H1 (cell line): ENCODE data around the gene HLF.

Experiments
- E2F6 ChIP-seq: IDR thresholded peaks from 2 replicates; pipeline ENCODE4 v1.6.1; 2012; ENCODE audit warnings: inconsistent platforms
- JUN ChIP-seq: IDR thresholded peaks from 2 replicates; pipeline ENCODE4 v1.6.1; 2011; ENCODE audit warnings: low read depth, mild to moderate bottlenecking, improper control_type of control experiment, low read length
- NANOG ChIP-seq: IDR thresholded peaks from 2 replicates; pipeline ENCODE4 v1.6.1; 2011; ENCODE audit warnings: low read length, low read depth, mild to moderate bottlenecking, inconsistent platforms; ENCODE audit not compliant: insufficient read depth, poor library complexity, severe bottlenecking
- POLR2A ChIP-seq, 2 experiments: IDR thresholded peaks; 1 replicate in 1 of 2; 2 replicates in 1 of 2; pipeline ENCODE4 v1.6.1; 2011; ENCODE audit warnings: low read depth in 2 of 2, low read length in 2 of 2, mild to moderate bottlenecking in 2 of 2; ENCODE audit errors: control extremely low read depth in 1 of 2
- TEAD4 ChIP-seq: IDR thresholded peaks from 2 replicates; pipeline ENCODE4 v1.6.1; 2012; ENCODE audit warnings: low read depth, low read length, inconsistent platforms, mixed read lengths

DNA sequence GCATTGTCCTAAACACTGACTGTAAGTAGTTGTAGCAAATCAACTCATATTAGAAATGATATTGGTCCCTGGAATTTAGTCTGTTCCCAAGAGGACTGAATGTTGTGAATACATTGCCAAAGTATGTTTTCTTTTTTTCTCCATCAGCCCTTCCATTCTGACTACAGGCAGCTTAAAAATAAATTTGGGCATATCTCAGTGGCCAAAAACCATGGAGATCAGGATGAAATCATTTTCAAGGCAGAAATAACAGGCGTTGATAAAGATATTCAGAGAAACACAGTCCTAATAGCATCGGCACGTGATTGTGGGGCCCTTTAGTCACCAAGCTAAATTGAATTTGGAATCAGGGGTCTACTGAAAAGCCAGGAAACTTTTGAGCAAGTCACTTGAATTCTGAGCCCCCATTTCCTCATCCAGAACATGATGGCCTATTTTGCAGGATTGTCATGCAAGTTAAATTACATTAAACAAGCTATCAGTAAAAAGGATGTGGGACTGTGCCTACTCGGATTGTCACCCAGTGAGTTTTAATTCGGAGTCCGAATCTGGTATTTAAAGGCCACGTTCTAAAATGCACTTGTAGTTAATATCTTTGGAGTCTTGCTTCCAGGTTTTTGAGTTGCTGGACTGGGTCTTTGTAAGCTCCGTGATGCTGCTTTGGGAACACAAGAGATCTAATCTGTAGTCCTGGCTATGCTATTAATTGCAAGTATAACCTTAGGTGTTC is 17.1 kb downstream of the HLF start:
- TF ChIP-seq TEAD4 = no peak
- no peak for TF ChIP-seq JUN
- no peak for TF ChIP-seq E2F6
- TF ChIP-seq NANOG = no peak
- no peak for TF ChIP-seq POLR2A (IDR thresholded peaks at IDR 0.05; ENCODE audit: control extremely low read depth in 1 of 2, low read depth in 2 of 2, low read length in 2 of 2)
